ENCODE data around the gene TFAP2C.
"Not testable (repeated sequence)": the region's sequence is repeated elsewhere in the genome, so short reads cannot be mapped to it uniquely, and the experiment has no call there.

TFAP2C gene

DNA sequence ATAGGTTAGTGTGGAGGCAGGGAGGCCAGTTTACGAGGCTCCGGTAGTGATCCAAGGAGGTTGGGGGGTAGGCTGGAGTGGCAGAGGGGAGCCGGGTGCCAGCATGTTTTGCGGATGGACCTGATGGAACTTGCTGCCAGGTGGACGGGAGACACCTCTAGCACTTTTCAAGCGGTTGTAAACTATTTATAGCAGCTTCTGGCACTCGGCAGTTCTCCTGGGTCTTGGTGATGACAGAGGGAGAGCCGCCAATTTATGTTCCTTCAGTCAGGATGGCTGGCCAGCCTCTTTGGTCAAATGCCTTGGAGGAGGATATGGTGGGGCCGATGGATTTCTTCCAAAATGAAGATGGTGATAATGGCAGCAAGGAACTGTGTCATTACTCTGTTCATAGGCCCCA is 28.8 kb downstream of the TFAP2C start:
- no peak for DNase-seq

DNA sequence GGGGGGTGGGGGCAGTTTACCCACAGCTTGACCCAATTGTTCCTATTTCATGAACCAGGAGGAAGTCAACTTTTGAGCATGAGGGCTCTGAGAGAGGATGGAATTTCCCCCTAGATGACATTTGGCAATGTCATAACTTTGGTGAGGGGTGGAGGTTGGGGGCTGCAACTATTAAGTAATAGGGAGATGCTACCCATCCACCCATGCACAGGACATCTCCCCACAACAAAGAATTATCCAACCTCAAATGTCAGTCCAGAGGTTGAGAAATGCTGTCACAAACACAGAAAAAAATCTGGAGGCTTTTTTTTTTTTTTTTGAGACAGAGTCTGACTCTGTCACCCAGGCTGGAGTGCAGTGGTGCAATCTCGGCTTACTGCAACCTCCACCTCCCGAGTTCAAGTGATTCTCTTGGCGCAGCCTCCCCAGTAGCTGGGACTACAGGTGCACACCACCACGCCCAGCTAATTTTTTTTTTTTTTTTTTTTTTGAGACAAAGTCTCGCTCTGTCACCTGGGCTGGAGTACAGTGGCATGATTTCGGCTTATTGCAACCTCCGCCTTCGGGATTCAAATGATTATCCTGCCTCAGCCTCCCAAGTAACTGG is 29.3 kb downstream of the TFAP2C start:
- not testable (repeated sequence) for DNase-seq

DNA sequence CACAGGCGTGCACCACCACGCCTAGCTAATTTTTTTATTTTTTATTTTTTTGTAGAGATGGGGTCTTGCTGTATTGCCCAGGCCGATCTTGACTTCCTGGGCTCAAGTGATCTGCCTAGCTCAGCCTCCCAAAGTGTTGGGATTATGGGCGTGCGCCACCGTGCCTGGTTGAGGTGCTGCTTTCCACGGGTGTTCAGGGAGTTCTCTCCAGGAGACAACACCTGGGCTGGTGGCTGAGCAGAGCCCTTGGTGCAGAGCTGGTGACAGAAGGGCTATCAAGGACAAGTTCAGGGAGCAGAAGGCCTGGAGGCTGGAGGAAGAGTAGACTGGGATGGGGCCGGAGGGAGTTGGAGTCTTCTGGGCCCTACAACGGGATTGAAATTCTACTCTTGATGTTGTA is 34.6 kb downstream of the TFAP2C start:
- DNase-seq = no peak

DNA sequence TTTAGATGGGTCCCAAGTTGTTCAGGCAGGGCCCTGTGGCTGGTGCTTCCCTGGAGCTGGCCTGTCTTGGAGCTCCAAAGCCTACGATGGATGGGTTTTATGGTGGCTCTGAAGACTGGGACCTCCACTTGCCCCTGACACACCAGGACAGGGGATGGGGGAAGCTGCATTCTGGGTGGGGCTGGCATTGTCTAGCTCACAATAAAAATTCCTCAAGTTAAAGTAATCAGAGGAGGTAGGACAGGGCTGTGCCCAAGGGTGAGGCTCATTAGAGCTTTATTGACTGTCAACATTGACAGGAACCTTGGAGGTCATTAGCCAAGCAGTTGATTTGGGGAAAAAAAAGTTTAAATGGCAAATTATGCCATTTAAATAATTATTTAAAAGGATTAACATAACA is 35.7 kb downstream of the TFAP2C start:
- DNase-seq = no peak

DNA sequence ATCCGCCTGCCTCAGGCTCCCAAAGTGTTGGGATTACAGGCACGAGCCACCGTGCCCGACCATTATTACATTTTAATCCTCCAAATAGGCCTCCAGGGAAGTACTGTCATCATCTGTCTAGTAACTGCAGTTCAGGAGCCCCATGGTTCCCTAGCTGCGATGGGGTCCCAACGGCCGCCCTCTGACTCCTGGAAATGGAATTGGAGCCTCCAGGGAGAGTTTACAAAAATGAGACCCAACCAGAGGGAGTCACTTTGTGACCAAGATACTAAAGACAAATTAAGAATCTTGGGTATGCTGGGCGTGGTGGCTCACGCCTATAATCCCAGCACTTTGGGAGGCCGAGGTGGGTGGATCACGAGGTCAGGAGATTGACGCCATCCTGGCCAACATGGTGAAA is 36.7 kb downstream of the TFAP2C start:
- no peak for DNase-seq

DNA sequence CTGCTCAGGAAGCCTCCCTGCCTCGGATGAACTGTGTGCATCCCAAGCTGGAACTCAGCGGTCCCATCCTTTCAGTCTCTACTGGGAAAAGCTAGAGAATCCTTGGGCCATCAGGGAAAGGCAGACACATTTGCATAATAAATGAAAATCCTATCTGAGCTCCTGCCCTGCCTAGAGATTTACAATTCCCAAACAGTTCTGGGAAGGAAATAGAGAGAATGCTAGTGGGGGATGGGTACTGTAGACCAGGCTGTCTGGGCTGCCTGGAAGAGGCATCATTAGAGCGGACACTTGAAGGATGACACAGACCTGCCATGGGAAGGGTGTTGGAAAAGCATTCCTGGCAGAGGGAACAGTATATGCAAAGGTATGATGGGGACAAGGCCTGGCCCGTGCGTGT is 44.3 kb downstream of the TFAP2C start:
- DNase-seq = no peak

DNA sequence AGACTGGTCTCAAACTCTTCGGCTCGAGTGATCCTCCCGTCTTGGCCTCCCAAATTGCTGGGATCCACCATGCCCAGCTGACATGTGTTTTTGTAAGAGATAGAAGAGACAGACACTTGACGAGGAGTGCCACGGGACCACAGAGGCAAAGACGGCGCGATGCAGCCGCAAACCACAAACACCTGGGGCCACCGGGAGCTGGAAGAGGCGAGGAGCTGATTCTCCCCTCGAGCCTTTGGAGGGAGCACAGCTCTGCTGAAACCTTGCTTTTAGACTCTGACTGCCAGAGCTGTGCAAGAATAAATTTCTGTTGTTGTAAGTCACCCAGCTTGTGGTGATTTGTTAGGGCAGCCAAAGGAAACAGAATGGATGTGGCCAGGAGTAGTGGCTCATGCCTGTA is 46.9 kb downstream of the TFAP2C start:
- DNase-seq = no peak

DNA sequence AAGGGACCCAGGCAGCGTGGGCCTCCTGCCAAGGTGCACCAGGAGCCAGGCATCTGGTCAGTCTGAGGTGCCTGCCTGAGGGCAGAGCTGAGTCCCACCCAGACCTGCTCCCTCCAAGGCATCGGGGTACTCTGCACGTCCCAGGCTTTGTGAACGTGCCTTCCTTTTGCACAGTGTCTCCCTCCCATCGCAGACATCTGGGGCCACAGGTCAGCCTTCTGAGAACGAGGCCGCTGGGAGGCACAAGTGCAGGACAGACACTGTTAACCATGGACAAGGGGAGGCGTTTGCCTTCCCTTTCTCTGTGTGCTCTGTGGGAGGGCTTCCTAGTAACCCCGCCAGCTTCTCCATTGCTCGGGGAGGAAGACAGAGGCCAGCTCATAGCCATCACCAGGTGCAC is 47.6 kb downstream of the TFAP2C start:
- DNase-seq = no peak

DNA sequence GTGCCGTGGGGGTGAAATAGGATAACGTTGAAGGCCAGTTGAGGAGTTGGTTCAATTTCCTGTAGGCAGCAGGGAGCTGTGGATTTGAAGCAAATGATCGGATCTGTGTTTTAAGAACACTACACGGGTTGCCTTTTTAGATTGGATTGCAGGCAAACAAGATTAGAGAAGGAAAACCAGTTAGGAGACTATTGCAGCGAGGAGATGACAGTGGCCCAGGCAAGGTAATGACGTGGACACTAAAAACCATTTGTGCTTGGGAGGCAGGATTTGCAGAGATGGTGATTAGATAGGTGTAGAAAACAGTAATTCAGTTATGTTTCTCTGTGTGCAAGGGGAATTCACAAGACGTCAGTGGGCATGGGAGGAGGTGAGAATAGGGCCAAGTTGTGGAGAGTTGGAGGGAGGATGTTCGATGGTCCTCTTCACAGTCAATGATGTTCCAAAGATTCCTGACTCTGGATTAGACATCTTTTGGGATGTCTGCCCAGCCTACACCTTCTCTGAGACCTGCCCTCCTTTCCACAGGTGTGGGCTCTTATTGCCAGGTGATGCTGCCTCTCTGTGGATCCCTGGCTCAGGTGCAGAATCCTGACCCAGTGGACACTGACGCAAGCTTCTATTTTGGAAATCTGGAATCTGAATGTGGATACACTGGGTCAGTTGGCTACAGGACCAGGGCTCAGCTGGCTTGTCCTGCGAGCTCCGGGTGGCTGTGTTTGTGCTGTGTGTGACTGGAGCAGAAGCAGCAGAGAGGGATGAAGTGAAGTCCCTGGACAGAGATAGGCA is 54.2 kb downstream of the TFAP2C start:
- no peak for DNase-seq

DNA sequence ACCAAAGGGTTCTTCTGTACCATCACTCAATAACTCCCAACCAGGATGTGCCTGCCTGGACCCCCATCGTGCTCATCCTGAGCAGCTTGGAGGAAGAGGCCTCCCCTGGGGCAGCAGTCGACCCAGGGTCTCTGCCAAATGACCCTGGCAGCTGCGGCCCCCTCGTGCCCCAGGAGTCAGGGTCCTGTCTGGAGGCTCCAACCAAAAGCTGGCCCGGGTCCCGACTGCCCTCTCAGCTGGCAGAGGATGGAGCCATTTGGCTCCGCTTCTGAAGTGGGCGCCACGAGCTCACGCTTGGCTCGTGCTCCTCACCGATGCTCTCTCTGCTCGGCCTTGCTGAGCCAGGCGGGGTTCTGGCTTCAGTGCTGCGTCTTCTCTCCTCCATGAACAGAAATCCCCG is 56.8 kb downstream of the TFAP2C start:
- no peak for DNase-seq

DNA sequence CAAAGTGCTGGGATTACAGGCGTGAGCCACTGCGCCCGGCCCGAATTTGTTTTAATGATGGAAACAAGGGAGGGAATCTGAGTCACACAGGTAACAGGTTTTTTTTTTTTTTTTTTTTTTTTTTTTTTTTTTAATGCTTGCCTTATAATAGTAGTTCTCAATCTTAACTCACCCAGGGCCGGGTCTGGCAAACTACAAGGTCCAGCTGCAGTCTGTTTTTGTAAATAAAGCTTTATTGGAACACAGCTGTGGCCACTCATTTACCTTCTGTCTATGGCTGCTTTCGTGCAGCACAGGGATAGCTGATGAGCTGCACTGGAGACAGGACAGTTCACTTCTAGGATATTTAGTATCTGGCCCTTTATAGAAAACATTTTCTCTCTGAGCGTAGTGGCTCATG is 58.0 kb downstream of the TFAP2C start:
- DNase-seq = no peak

DNA sequence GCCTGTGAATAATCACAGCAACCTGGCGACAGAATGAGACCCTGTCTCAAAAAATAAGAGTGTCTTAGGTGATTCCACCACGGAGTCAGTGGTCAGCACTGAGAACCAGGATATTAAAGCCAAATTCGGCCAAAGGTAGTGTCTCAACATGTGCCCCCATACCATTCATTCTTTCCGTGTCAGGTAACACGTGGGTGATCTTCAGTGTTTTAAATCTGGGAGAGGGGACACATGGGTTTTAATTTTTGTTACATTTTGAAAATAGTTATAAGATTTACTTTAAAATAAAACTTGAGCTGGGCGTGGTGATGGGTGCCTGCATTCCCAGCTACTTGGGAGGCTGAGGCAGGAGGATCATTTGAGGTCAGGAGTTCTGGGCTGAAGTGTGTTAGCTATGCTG is 59.0 kb downstream of the TFAP2C start:
- no peak for DNase-seq

Data from GOT3 (cell line).